NCI-H2196 treated with DMSO at 0.1 percent for 48 hours (cell line): ENCODE results near the gene WIZ.
A peak's percentile ranks its signal among the peaks of the same experiment; 100 is the strongest.

Experiments used
- DNase-seq: peaks from one replicate; lab custom pipeline; 2025; ENCODE audit not compliant: unreplicated experiment; lab: John Stamatoyannopoulos, UW

WIZ gene

DNA sequence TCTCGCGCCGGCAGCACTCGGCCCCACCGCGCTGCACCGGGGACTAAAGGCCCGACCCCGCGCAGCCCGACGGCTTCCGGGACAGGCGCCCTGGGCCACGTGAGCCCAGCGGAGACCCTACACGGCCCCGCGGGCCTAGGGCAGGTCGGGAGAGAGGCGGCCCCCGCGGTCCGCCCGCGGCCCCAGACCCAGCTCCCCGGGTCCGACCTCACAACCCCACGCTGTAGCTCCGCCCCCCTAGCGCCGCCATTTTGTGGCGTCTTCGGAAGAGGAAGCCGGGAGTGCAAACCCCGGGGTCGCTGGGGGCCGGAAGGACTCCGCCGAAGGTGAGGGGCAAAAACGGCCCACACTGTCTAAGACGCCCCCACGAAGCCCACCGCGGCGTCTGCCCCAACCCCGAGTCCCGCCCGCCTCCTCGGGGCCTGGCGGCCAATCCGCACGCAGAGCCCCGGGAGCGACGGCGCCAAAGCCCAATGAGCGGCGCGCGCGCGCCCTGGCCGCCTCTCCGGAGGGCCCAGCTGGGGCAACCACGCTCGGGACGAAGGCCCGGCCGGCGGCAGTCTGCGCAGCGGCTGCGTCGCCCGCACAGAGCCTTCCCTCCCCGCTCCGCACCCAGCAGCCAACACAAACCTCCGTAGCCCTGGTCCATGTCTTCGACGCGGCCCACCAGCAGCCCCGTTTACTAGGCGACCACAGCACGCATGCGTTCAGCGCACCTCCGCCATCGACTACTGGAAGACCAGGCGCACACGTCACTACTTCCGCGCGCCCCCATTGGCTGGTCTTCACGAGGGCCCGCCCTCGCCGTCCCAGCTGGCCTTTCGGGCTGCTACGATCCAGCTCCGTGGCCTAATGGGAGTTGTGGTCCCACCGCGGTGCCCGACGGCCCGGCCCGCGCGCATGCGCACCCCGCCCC, 70.4 kb downstream of the WIZ start, which contains the start of gene AKAP8:
Gene AKAP8, minus strand, starts transcription at position 705 of the 916 bp plus-strand sequence. Its CDS starts 56 bp downstream, at position 649.
- peak; percentile 94 for DNase-seq

DNA sequence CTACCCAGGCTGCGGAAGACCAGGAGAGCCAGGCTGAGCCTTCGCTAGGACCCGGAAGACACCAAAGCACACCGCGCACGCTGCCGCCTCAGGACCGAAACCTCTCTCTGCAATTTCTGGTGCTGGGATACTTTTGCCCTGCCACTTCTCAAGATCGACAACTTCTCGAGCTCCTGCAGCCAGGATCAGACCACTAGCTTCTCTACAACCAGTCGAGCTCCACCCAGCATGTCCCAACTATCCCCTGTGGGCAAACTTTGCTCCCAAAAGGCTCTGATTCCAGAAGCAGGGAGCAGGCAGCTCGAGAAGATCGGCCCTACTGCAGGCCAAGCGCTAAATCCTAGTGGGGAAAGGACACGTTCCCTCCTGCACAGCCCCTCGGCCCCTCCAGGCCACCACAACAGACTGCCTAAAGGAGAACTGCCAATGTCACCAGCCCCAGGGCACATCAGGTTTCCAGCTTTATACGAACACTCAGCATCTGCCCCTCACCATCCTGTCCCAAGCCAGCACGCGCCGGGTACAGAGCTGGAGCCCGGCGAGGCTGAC, 71.1 kb downstream of the WIZ start:
- peak; percentile 2 for DNase-seq

DNA sequence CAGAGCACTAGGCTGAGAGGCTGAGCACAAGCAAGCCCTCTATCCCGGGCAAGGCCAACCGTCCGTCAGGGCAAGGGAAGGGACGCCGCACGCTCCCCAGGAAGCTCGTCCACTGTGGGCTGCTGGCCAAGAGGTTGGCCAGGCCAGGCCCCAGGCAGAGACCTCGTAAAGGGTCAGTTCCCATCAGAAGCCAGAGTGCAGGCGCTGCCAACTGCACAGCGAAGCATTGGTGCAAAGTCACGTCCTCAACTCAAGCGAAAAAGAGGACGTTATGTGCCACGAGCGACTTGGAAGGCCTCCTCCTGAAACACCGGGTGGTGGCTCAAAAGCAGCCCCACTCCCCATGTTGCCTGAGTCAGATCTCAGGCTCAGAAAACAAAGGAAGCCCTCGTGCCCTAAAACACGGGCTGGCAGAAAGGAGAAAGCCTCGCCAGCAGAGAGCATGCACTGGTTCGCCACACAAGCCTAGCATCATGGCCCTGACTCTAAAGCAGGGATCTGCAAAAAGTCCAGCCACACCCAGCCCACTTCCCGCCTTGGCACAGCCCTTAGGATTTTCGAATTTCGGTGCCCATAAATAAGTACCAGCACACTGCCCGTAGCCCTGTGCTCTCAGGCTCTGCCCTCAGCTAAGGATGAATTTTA, 74.8 kb downstream of the WIZ start:
- no peak for DNase-seq

DNA sequence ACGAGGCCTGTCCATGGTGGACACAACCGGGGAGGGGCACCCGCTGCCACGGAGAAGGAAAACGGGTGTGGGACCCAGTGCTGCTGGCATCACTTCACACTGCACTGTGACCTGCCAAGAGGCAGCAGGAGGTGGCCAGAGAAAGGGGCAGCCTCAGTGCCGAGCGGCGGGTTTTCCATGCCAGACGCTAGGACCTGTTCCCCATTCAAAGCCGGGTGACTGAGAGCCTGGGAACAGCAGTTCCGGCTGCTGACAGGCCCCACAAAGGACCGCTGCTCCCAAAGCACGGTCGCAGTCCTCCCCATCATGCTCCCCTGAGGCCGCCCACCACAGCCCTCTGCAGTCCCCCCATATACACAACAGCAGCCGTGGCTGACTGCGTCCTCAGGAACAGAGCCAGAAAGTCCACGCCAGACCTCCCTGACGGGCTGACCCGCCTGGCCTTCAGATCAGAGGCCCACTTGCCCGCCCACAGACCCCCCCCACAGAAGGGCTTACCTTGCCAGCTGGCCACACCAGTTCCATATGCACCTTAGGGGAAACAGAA, 75.6 kb downstream of the WIZ start:
- DNase-seq = no peak

DNA sequence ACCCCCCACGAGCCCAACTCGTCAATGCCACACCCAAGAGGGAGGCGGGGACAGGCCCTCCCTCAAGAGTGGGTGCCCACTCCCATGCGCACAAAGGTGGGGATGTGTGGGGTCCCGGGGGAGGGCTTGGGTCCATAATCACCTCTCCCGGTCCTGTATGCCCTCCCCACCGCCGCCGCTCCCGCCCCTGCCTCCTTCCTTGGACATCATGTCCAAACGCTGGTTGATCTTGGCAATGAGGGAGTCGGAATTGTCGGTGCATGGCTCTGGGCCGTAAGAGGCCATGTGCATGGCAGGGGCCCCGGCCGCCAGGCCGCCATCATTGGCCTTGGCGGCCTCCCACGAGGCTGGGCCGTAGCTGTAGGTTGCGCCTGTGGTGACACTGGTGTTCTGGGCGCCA, 76.1 kb downstream of the WIZ start:
- no peak for DNase-seq

DNA sequence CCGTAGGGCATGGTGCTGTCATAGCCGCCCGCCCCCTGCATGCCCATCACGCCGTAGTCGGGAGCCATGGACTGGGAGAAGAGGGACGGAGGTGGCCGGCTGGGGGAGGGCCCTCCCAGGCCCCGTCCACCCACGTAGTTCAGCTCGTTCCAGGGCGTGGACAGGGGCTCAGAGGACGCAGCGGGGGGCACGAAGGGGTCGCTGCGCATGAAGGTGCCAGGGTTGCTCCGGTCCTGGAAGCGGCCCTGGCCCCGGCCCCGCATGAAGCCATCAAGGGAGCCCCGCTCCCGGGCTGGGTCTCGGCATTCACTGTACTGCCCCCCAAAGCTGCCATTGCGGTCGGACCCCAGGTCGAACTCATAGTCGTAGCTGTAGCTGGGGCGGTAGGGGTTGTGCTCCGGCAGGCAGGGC, 76.9 kb downstream of the WIZ start:
- DNase-seq = no peak

DNA sequence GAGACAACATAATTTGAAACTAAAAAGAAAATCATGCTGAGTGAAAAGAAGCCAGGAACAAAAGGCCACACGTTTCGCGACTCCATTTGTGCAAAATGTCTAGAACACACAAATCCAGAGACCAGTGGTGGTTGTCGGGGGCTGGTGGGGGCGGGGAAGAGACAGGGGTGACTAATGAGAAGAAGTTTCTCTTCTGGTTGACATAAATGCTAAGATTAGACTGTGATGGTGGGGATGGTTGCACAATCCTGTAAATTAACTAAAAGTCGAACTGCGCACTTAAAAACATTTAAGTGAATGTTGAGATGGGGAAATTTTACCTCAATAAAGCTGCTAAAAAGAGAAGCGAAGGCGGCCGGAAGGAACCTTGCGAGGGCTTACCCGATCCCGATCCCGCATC, 77.3 kb downstream of the WIZ start:
- DNase-seq = no peak

DNA sequence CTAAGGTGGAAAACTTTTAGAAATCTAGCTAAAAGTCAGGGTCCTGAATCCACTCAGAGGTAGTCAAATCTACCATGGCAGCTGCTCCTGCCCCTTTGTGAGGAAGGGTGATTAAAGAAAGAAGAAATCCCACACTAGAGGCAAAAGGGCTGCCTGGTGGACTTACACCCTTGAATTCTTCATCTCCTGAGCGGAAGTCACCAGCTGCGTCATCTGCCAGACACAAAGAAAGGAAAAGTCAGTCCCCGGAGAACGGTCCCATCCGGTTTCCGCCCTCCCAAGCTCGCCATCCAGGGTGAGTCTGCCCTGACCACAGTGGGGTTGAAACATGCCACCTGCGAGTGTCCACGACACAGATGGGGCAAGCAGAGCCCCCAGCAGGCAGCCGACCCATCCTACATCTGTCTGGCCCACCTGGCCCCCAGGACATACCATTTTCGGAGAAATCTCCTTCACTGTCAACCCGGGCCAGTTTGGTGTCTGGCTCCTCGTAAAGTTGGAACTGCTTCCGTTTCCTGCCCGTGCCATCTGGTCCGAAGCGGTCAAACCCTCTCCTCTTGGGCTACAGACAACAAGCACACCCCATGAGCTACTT, 77.9 kb downstream of the WIZ start:
- DNase-seq = no peak

DNA sequence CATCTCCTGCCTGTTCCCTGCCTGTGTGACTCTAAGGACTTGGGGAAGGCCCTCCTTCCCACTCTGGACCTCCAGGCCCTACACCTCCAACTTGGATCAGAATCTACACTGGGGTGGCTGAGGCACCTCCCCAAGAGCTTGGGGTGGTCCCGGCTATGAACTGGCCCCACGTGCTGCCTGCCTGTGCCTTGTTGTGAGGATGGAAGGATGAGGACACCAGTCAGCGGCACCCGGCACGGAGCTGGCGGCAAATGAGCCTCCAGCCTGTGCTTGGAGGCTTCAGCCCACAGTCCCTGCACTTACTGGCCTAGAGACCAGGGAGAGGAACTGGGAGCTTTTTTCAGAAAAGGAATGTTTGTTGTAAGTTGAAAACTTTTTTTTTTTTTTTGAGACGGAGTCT, 78.6 kb downstream of the WIZ start:
- DNase-seq = no peak
